IgD-negative memory B cell (primary cell): Measurements from ENCODE around the gene CALY. TPM values are rescaled to one million over a fixed set of nuclear protein-coding genes. Genes with fewer than 3 reads are reported as not detected.
"Not testable (repeated sequence)": the region's sequence is repeated elsewhere in the genome, so short reads cannot be mapped to it uniquely, and the experiment has no call there.

Experiments used
- H3K27ac Mint-ChIP-seq, 3 donors: one replicate each; pipeline ENCODE4 v1.8.0; 2020 to 2022; ENCODE audit warnings: mild to moderate bottlenecking in 3 of 3, mixed read lengths in 3 of 3, moderate library complexity in 1 of 3
- H3K27me3 Mint-ChIP-seq: one replicate; pipeline ENCODE4 v1.8.0; 2021; ENCODE audit warnings: mixed read lengths
- H3K36me3 Mint-ChIP-seq: one replicate; pipeline ENCODE4 v1.8.0; 2020; ENCODE audit warnings: mild to moderate bottlenecking, mixed read lengths
- H3K4me1 Mint-ChIP-seq, 3 donors: one replicate each; pipeline ENCODE4 v1.8.0; 2020 to 2022; ENCODE audit warnings: mixed read lengths in 3 of 3, mild to moderate bottlenecking in 1 of 3
- H3K4me3 Mint-ChIP-seq, 4 donors: one replicate each; pipeline ENCODE4 v1.8.0; 2020 to 2022; ENCODE audit warnings: mild to moderate bottlenecking in 4 of 4, mixed read lengths in 4 of 4, moderate library complexity in 3 of 4
- H3K9me3 Mint-ChIP-seq, 3 donors: one replicate each; pipeline ENCODE4 v1.8.0; 2020 to 2021; ENCODE audit warnings: mixed read lengths in 3 of 3, mild to moderate bottlenecking in 1 of 3
- polyA plus RNA-seq: library from polyadenylated mRNA; unstranded; fragments of 300-500 nt; fragmentation: Illumina TruSeq; gene quantifications from one replicate; pipeline ENCODE4 v1.2.3, GENCODE V29; 2021

The CALY gene
- polyA plus RNA-seq, 1 donor from 2014 or later = not detected

DNA sequence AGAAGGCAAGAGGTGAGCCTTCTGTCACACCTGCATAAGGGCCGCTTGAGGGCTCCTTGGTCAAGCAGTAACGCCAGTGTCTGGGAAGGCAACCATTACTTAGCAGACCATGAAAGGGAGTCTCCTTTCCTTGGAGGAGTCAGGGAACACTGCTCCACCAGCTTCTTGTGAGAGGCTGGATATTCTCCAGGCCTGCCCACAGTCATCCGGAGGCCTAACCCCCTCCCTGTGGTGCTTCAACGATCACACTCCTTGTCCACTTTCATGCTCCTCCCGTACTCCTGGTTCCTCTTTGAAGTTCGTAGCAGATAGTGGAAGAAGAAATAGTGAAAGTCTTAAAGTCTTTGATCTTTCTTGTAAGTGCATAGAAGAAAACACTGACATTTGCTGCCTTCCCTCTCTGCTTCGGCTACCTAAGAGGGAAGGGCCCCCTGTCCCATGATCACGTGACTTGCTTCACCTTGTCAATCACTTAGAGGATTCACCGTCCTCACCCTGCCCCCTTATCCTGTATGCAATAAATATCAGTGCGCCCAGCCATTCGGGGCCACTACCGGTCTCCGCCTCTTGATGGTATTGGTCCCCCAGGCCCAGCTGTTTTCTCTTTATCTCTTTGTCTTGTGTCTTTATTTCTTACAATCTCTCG, 14.5 kb downstream of the CALY start:
- Mint-ChIP-seq H3K4me3 (peak overlapping the region in 1 of 4 donors; percentile 52), H3K4me1 (peaks cover 1 to 11% (median 6%) of the 10 kb centered on the region in 3 donors), H3K27me3 (peaks cover 18% of the 10 kb centered on the region)
- H3K9me3 Mint-ChIP-seq, H3K27ac Mint-ChIP-seq, H3K36me3 Mint-ChIP-seq: not testable (repeated sequence)

DNA sequence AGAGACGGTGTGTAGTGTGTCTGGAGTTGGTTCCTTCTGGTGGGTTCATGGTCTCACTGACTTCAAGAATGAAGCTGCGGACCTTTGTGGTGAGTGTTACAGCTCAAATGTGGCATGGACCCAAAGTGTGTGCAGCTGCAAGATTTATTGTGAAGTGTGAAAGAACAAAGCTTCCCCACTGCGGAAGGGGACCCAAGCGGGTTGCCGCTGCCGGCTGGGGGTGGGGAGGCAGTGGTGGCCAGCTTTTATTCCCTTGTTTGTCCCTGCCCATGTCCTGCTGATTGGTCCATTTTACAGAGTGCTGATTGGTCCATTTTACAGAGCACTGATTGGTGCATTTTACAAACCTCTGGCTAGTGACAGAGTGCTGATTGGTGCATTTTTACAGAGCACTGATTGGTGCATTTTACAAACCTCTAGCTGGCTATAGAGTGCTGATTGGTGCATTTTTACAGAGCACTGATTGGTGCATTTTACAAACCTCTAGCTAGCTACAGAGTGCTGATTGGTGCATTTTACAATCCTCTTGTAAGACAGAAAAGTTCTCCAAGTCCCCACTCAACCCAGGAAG, 15.8 kb downstream of the CALY start:
- H3K4me3 Mint-ChIP-seq, H3K27ac Mint-ChIP-seq, H3K36me3 Mint-ChIP-seq, H3K4me1 Mint-ChIP-seq, H3K9me3 Mint-ChIP-seq: not testable (repeated sequence)
- peaks cover 13% of the 10 kb centered on the region for H3K27me3 Mint-ChIP-seq

DNA sequence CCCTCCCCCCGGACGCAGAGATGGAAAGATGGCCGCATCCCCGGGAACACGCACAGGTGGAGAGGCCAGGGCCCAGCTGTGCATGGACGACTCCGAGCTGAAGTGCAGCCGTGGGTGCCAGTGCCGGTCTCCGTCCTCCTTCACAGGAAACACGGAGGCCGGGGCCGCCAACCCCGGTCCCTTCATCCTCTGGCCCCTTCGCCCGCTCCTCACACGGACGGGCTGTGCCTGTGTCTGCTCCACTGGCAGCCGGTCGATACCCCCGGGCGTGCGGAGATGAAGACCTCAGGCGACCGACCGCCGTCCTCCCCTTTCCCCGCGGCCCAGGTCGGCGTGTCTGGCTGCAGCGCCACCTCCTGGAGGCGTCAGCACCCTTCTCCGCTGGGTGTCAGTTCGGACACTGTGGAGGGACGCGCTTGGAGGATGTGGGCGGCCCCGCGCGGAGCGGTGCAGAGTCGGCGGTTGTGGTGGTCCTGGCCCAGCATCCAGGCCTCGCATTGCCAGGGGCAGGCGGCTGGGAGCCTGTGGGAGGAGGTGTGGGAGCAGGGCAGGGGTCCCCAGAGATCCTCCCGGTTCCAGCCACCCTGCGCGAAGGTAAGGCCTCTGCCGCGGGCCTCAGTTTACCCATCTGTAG, 18.1 kb downstream of the CALY start:
- Mint-ChIP-seq H3K4me3 (peak overlapping the region in 2 of 4 donors; percentile 51 to 60), H3K27ac (no peak overlapping the region), H3K4me1 (peaks cover 0 to 9% (median 6%) of the 10 kb centered on the region in 3 donors), H3K36me3 (no peaks in the 10 kb centered on the region), H3K9me3 (peaks cover 0 to 4% (median 4%) of the 10 kb centered on the region in 3 donors), H3K27me3 (peaks cover 6% of the 10 kb centered on the region)

DNA sequence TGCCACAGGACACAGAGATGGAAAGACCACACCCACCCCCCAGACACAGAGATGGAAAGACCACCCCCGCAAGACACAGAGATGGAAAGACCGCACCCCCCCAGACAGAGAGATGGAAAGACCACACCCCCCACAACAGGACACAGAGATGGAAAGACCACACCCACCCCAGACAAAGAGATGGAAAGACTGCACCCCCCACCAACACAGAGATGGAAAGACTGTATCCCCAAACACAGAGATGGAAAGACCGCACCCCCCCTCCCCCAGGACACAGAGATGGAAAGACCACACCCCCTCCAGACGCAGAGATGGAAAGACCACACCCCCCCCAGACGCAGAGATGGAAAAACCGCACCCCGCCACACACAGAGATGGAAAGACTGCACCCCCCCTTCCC, 20.0 kb downstream of the CALY start:
- no peak overlapping the region for H3K4me3 Mint-ChIP-seq

DNA sequence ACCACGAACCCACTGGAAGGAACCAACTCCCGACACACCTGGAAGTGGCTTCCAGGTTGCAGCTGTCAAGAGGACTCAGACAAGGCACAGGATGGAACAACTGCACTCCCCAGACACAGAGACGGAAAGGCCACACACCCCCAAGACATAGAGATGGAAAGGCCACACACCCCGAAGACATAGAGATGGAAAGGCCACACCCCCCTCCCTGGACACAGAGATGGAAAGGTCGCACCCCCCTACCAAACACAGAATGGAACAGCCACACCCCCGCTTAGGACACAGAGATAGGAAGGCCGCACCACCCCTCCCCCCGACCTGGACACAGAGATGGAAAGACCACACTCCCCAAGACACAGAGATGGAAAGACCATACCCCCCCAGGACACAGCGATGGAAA, 20.4 kb downstream of the CALY start:
- no peak overlapping the region for H3K27ac Mint-ChIP-seq
- H3K9me3 Mint-ChIP-seq = peaks cover 0 to 4% (median 4%) of the 10 kb centered on the region in 3 donors
- H3K4me1 Mint-ChIP-seq = peaks cover 0 to 9% (median 8%) of the 10 kb centered on the region in 3 donors
- no peaks in the 10 kb centered on the region for H3K36me3 Mint-ChIP-seq
- H3K4me3 Mint-ChIP-seq = no peak overlapping the region
- peaks cover 5% of the 10 kb centered on the region for H3K27me3 Mint-ChIP-seq

More for the DNA sequence above, 20.0 kb downstream of the CALY start:
- Mint-ChIP-seq H3K9me3 (peaks cover 0 to 4% (median 4%) of the 10 kb centered on the region in 3 donors), H3K4me1 (peaks cover 0 to 9% (median 8%) of the 10 kb centered on the region in 3 donors), H3K36me3 (no peaks in the 10 kb centered on the region), H3K27me3 (peaks cover 5% of the 10 kb centered on the region), H3K27ac (no peak overlapping the region)

DNA sequence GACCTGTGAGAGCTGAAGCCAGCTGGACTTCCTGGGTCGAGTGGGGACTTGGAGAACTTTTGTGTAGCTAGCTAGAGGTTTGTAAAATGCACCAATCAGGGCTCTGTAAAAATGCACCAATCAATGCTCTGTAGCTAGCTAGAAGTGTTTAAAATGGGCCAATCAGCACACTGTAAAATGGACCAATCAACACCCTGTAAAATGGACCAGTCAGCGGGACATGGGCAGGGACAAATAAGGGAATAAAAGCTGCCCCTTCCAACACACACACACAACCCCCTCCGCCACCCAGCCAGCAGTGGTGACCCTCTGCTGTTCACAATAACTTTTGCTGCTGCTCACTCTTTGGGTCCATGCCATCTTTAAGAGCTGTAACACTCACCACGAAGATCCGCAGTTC, 20.8 kb downstream of the CALY start:
- Mint-ChIP-seq H3K36me3 (no peaks in the 10 kb centered on the region), H3K27ac (peak overlapping the region in 1 of 3 donors; percentile 5), H3K9me3 (peaks cover 0 to 4% (median 4%) of the 10 kb centered on the region in 3 donors), H3K4me1 (peaks cover 0 to 9% (median 8%) of the 10 kb centered on the region in 3 donors), H3K27me3 (peaks cover 5% of the 10 kb centered on the region), H3K4me3 (no peak overlapping the region)

DNA sequence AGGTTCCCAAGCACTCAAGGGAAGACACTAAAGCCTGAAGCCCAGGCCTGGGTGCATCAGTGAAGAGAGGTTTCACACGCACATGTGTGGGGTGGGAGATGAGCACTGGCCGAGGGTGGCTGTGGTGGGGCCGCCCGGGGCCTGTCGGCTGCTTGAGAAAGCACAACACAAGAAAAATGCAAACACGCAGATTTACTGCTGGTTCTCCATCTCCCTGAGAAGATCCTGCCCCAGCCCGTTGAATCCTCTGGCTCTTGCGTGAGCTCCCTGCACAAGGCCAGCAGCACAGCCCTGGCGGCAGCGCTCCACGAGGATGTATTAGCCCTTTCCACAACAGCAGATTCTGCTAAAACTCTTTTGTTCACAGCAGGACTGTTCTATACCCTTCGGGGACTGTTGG, 21.8 kb downstream of the CALY start:
- Mint-ChIP-seq H3K36me3 (no peaks in the 10 kb centered on the region), H3K4me1 (peaks cover 0 to 9% (median 8%) of the 10 kb centered on the region in 3 donors), H3K9me3 (no peaks in the 10 kb centered on the region), H3K27ac (peak overlapping the region in 1 of 3 donors; percentile 62), H3K4me3 (no peak overlapping the region), H3K27me3 (peaks cover 2% of the 10 kb centered on the region)

DNA sequence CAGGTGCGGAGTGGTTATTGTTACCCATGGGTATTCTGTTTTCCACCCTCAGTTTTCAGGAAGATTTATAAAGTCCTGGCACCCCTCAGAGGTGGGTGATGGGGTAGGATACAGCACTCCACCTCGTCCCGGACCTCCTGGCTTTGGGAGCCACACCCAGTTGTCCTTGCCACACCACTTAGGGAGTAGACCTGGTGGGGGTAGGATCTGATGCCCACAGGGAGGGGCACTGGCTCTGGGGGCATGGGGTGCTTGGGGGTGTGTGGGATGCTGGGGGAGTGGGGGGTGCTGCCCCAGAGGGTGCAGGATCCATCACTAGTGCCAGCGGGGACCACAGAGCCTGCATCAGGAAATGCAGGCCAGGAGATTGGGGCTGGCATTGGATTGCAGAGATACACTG, 23.5 kb downstream of the CALY start:
- H3K36me3 Mint-ChIP-seq = no peaks in the 10 kb centered on the region
- no peak overlapping the region for H3K4me3 Mint-ChIP-seq

DNA sequence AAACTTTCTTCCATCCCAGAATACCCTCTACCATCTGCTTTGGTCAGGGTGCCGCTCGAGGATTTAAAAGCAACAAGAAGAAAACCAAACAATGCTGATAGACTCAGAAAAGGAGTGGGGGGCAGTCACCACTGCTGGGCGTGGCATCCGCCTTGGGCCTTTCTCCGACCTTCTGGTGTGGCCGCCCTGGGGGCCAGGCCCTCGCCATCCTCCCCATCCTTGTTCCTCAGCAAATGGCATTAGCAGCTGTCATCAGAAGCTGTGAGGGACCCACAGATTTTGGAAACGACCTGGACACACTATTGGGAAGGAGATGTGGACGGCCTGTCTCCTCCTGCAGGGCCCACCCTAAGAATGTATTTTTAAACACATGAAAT, 23.9 kb downstream of the CALY start:
- Mint-ChIP-seq H3K36me3 (no peaks in the 10 kb centered on the region), H3K4me3 (peak overlapping the region in 1 of 4 donors; percentile 86), H3K9me3 (no peaks in the 10 kb centered on the region), H3K27me3 (no peaks in the 10 kb centered on the region), H3K27ac (no peak overlapping the region), H3K4me1 (peaks cover 5 to 8% (median 7%) of the 10 kb centered on the region in 3 donors)

More for the DNA sequence above, 23.5 kb downstream of the CALY start:
- Mint-ChIP-seq H3K27me3 (no peaks in the 10 kb centered on the region), H3K27ac (peak overlapping the region in 1 of 3 donors; percentile 62), H3K4me1 (peaks cover under 1 to 4% (median 4%) of the 10 kb centered on the region in 3 donors), H3K9me3 (no peaks in the 10 kb centered on the region)

DNA sequence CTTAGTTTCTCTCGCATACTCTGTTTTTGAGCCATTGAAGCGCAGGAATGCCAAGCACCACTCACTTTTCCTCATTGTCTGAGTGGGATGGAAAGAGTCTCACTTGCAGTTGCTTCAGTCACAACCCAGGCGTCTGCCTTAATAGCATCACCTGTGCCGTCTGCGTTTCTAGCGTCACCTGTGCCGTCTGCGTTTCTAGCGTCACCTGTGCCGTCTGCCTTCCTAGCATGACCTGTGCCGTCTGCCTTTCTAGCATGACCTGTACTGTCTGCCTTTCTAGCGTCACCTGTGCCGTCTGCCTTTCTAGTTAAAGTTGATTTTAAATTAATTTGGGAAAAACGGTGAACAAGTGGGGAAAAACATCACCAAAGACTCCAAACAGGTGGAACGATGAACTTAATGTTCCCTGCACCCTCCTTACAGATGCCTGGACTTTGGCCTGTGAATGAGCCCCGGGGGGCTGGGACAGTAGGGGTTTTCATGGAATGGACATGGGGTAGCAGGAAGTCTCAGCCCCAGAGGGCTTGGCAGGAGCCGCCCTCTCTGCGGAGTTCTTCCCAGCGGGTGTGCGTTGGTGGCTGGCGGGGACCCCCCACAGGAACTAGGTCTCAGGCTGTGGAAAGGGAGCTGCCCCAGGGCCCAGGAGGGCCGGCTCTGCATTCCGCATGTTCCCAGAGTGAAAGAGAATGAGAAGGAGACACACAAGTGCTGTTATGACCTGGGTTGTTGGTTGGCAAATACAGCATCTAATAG, 24.5 kb downstream of the CALY start:
- Mint-ChIP-seq H3K9me3 (no peaks in the 10 kb centered on the region), H3K27ac (peak overlapping the region in 1 of 3 donors; percentile 95), H3K27me3 (no peaks in the 10 kb centered on the region), H3K4me3 (peak overlapping the region in 1 of 4 donors; percentile 86), H3K36me3 (no peaks in the 10 kb centered on the region), H3K4me1 (peaks cover 9 to 11% (median 10%) of the 10 kb centered on the region in 3 donors)

DNA sequence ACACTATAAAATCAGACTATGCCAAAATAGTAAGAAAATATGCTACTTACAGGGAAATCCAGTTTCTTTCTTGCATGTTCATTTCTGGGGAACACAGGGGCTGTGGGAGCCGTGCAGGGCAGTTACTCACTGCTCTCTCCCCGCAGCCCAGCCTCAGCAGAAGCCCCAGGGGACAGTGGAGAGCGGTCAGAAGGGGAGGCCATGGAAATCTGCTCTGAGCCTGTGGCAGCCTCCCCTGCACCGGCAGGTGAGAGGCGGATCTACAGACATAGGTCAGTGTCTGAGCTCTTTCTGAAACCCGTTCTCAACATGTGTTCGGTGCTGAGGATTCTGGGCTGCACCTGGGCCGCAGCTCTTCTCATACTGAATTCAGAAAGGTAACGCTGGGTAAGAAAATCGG, 25.1 kb downstream of the CALY start:
- Mint-ChIP-seq H3K27ac (peak overlapping the region in 1 of 3 donors; percentile 95), H3K36me3 (no peaks in the 10 kb centered on the region), H3K4me1 (peaks cover 9 to 15% (median 14%) of the 10 kb centered on the region in 3 donors), H3K27me3 (no peaks in the 10 kb centered on the region), H3K4me3 (peak overlapping the region in 1 of 4 donors; percentile 86), H3K9me3 (no peaks in the 10 kb centered on the region)

DNA sequence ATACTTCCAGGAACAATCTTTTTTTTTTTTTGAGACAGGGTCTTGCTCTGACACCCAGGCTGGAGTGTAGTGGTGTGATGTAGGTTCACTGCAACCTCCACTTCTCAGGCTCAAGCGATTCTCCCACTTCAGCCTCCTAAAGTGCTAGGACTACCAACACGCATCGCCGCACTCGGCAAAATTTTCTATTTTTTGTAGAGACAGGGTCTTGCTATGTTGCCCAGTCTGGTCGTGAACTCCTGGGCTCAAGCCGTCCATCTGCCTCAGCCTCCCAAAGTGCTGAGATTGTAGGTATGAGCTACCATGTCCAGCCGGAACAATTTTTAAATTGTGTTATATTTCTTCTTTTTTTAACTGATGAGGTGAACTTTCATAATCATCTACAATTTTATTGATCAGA, 25.9 kb downstream of the CALY start:
- peaks cover 13 to 21% (median 17%) of the 10 kb centered on the region in 3 donors for H3K4me1 Mint-ChIP-seq
- H3K27me3 Mint-ChIP-seq = no peaks in the 10 kb centered on the region
- H3K36me3 Mint-ChIP-seq = no peaks in the 10 kb centered on the region
- peak overlapping the region in 1 of 4 donors; percentile 86 for H3K4me3 Mint-ChIP-seq
- peak overlapping the region; percentile 10 to 95 (median 40) for H3K27ac Mint-ChIP-seq
- H3K9me3 Mint-ChIP-seq = no peaks in the 10 kb centered on the region

DNA sequence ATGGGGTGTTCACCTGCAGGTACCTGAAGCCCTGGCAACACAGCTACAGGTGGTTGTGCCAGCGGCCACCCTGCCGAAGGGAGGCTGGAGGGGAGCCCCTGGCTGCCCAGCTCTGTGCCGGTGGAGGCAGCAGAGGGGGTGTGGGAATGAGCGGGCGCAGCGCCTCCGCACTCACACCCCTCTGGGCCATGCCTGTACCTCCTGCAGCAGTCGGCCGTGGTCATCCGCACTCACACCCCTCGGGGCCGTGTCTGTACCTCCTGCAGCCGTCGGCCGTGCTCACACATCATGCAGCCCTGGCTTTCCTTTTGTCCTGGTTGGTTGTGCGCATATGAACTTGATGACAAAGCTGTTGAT, 26.3 kb downstream of the CALY start:
- H3K4me1 Mint-ChIP-seq = peaks cover 17 to 25% (median 21%) of the 10 kb centered on the region in 3 donors
- no peaks in the 10 kb centered on the region for H3K9me3 Mint-ChIP-seq
- no peaks in the 10 kb centered on the region for H3K36me3 Mint-ChIP-seq
- H3K27ac Mint-ChIP-seq = peak overlapping the region; percentile 10 to 95 (median 40)
- peak overlapping the region in 1 of 4 donors; percentile 86 for H3K4me3 Mint-ChIP-seq
- no peaks in the 10 kb centered on the region for H3K27me3 Mint-ChIP-seq

DNA sequence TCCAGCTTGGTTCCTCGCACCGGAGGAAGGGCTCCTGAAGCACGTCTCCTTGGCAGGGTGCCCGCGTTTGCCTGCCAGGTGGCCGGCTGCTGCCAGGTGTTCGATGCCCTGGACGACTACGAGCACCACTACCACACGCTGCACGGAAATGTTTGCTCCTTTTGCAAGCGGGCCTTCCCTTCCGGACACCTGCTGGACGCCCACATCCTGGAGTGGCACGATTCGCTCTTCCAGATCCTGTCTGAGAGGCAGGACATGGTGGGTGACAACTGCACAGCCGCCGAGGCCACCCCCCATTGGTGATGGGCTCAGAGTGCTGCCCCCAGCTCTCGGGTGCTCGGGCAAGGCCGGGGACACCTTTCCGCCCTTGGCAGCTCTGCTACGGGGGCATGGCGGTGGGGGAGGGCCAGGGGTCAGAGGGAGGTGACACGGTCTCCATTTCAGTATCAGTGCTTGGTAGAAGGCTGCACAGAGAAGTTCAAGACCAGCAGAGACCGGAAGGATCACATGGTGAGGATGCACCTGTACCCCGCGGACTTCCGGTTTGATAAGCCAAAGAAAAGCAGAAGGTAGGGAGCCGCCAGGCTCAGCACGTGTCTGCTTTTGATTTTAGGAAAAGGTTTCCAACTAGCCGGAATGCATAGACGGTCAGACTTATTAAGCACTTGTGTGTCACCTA, 26.8 kb downstream of the CALY start:
- Mint-ChIP-seq H3K4me3 (peak overlapping the region in 3 of 4 donors; percentile 86 to 97 (median 86)), H3K36me3 (no peaks in the 10 kb centered on the region), H3K27me3 (no peaks in the 10 kb centered on the region), H3K9me3 (no peaks in the 10 kb centered on the region), H3K4me1 (peaks cover 20 to 29% (median 20%) of the 10 kb centered on the region in 3 donors), H3K27ac (peak overlapping the region in 2 of 3 donors; percentile 92 to 95)
